Pancreas (tissue), 10 donors: ENCODE results near the gene TRAF7. TPM values are rescaled to one million over a fixed set of nuclear protein-coding genes. Genes with fewer than 3 reads are reported as not detected.
A peak's percentile ranks its signal among the peaks of the same experiment; 100 is the strongest.

Experiments used
- ATAC-seq, 4 donors: fragments of 200-7000 bp; cut with Tn5 transposase; one replicate each; pipeline versions ENCODE4 v1.8.0 to v1.9.1; 2020; ENCODE audit warnings: mild to moderate bottlenecking in 4 of 4, moderate library complexity in 4 of 4
- DNase-seq, 6 donors: peaks; one replicate each; pipeline ENCODE4 v3.0.0-alpha.2; 2020
- FAIRE-seq: peaks from 2 replicates; lab custom pipeline; 2012; peaks lifted over from hg19 to GRCh38; lab: Jason Lieb, UNC
- H3K27ac ChIP-seq, 4 donors: fragments of 200-600 bp; sonication (generic); 1 replicate in 3 of 4; 2 replicates in 1 of 4; pipeline versions ENCODE4 v1.5.0 to v1.8.0; 2020
- H3K27me3 ChIP-seq, 4 donors: fragments of 200-600 bp; one replicate each; pipeline ENCODE4 v1.8.0; 2021
- H3K36me3 ChIP-seq, 3 donors: fragments of 200-600 bp; sonication (generic) in 1 of 3; one replicate each; pipeline versions ENCODE4 v1.5.0 to v1.8.0; 2020 to 2021
- H3K4me1 ChIP-seq, 3 donors: fragments of 200-600 bp; one replicate each; pipeline ENCODE4 v1.8.0; 2021
- H3K4me3 ChIP-seq, 4 donors: fragments of 200-600 bp; sonication (generic) in 2 of 4; one replicate each; pipeline versions ENCODE4 v1.5.0 to v1.8.0; 2020 to 2021
- H3K9me3 ChIP-seq, 4 donors: fragments of 200-600 bp; one replicate each; pipeline ENCODE4 v1.8.0; 2021
- WGBS, 2 donors: extraction: QIAGEN DNeasy Blood & Tissue Kit; methylation state at CpG; one replicate each; pipeline ENCODE4 v1.1.7; 2013; 5-methylcytosine and 5-hydroxymethylcytosine counted together
- intact Hi-C, 3 donors: fragments of 100-400 bp; cut with DNase I; formaldehyde crosslinking; loops; one replicate each; pipeline versions ENCODE4 v1.11.1 to v1.14.2; 2022
- polyA plus RNA-seq, 2 donors: library from polyadenylated mRNA; stranded (reverse); fragments of 200-250 nt; gene quantifications; one replicate each; pipeline ENCODE4 v1.2.3, GENCODE V29; 2013
- total RNA-seq, 6 donors: library from RNA; stranded (reverse); fragmentation: NEBNext Ultra II Directional in 4 of 6; extraction: Animal tissue kit (Norgen Biotek cat#: 25700) in 4 of 6; gene quantifications; one replicate each; pipeline versions ENCODE4 v1.2.1 to v1.2.4, GENCODE V29; 2021 to 2023
- TF ChIP-seq, protein P1 (sequence below), 4 donors: fragments of 200-600 bp; sonication (generic) in 3 of 4; IDR thresholded peaks; one replicate each; pipeline versions ENCODE4 v1.5.0 to v1.8.0; 2021; ENCODE audit warnings: antibody characterized with exemption in 4 of 4
- donor health status: healthy with polysubstance abuse.
- donor health status: DM: no; HTN: no; CAD: no; lungs with moderate emphysema.
- donor health status: DM: no; HTN: no; CAD: no.
- donor health status: control.
- donor health status: control.
- donor health status: Bipolar disorder and iron deficiency.
- donor health status: DM: yes; HTN: yes; CAD: no.
- donor health status: DM: no; HTN: no; CAD: no.
- donor health status: DM: no; HTN: no; CAD: no.
- donor health status: DM: yes; HTN: yes; CAD: no.

TRAF7 gene
- total and polyA plus RNA-seq, 8 donors, result 24.5 to 45.1 (median 34.5) TPM

DNA sequence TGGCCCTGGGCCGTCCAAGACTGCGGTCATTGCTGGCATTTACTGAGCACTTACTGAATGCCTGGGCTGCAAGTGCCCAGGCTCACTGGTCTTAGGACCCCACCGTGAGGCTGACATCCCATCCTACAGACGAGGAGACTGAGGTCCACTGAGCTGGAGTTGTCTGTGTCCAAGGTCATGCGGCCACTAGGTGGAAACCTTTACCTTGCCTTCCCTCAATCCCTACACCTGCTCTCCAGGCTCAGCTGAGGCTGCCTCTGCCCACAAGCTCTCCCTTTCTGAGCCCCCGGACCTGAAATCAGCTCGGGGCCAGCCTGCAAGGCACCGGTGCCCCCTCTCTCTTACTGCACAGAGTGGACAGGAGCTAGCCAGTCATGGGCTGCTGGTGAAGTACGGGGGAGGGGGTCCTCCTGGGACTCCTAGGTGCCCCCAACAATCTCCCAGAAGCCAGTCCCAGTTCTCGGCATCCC is 39.3 kb downstream of the TRAF7 start:
- no peaks in the 10 kb centered on the region for H3K9me3 ChIP-seq
- FAIRE-seq, result no peak
- H3K36me3 ChIP-seq, result no peaks in the 10 kb centered on the region
- TF ChIP-seq, protein P1, sequence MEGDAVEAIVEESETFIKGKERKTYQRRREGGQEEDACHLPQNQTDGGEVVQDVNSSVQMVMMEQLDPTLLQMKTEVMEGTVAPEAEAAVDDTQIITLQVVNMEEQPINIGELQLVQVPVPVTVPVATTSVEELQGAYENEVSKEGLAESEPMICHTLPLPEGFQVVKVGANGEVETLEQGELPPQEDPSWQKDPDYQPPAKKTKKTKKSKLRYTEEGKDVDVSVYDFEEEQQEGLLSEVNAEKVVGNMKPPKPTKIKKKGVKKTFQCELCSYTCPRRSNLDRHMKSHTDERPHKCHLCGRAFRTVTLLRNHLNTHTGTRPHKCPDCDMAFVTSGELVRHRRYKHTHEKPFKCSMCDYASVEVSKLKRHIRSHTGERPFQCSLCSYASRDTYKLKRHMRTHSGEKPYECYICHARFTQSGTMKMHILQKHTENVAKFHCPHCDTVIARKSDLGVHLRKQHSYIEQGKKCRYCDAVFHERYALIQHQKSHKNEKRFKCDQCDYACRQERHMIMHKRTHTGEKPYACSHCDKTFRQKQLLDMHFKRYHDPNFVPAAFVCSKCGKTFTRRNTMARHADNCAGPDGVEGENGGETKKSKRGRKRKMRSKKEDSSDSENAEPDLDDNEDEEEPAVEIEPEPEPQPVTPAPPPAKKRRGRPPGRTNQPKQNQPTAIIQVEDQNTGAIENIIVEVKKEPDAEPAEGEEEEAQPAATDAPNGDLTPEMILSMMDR (IDR thresholded peaks at IDR 0.05), result peak; percentile 17 to 49 (median 35)
- peak in 3 of 6 donors; percentile 53 to 68 (median 67) for DNase-seq
- WGBS, 2 donors, result 18 to 20% methylated on average over 10 of the region's 10 CpGs
- H3K4me1 ChIP-seq, result peaks cover 5 to 7% (median 7%) of the 10 kb centered on the region in 3 donors
- no peaks in the 10 kb centered on the region for H3K27me3 ChIP-seq
- no peak overlapping the region for H3K27ac ChIP-seq
- intact Hi-C loops, result loop anchor here in 1 of 3 donors (5.0 to 10.0 kb wide), 2 partner anchors 60 to 307 kb away; partner anchors contain the start of gene ECI1
- no peak overlapping the region for H3K4me3 ChIP-seq
- ATAC-seq, result peak; percentile 79 to 94 (median 90)

- no peak overlapping the region for H3K27ac ChIP-seq
- intact Hi-C loops, result loop anchor here in 1 of 3 donors (10.0 kb wide), 1 partner anchor 59 kb away; the partner anchor contains the start of gene ECI1
These were observed 40.0 kb downstream of the TRAF7 start for GRCh38 chr16:2195322-2196161.

GRCh38 chr16:2196162-2196980 is 40.8 kb downstream of the TRAF7 start, which contains the start of gene CASKIN1:
Gene CASKIN1 (minus strand): TSS chr16:2196605. CDS start chr16:2196432, 173 bp downstream.
- WGBS, 2 donors, result 0 to 1% methylated on average over 40 to 124 of the region's 129 CpGs
- H3K36me3 ChIP-seq, result no peaks in the 10 kb centered on the region
- peak within 1 kb of the TSS in 3 of 4 donors; percentile 30 to 45 (median 44) for H3K4me3 ChIP-seq
- TF ChIP-seq, protein P1 (IDR thresholded peaks at IDR 0.05), result no peak
- H3K27me3 ChIP-seq, result no peaks in the 10 kb centered on the region
- ATAC-seq (peak in 3 of 4 donors; percentile 21 to 55 (median 28)), FAIRE-seq (no peak), DNase-seq (no peak)
- H3K4me1 ChIP-seq, result peaks cover 5 to 7% (median 7%) of the 10 kb centered on the region in 3 donors
- H3K9me3 ChIP-seq, result no peaks in the 10 kb centered on the region
- intact Hi-C loops, result loop anchor here in 1 of 3 donors (10.0 kb wide), 1 partner anchor 58 kb away; the partner anchor contains the start of gene ECI1
- no peak within 1 kb of the TSS for H3K27ac ChIP-seq

More at GRCh38 chr16:2195322-2196161, 40.0 kb downstream of the TRAF7 start:
- Histone ChIP-seq H3K27me3 (no peaks in the 10 kb centered on the region), H3K4me3 (peak overlapping the region in 3 of 4 donors; percentile 30 to 45 (median 44)), H3K4me1 (peaks cover 5 to 7% (median 7%) of the 10 kb centered on the region in 3 donors), H3K36me3 (no peaks in the 10 kb centered on the region), H3K9me3 (no peaks in the 10 kb centered on the region)
- no peak for FAIRE-seq
- 5 to 10% methylated on average over 31 to 49 of the region's 49 CpGs for WGBS, 2 donors
- peak; percentile 18 to 42 (median 29) for ATAC-seq
- TF ChIP-seq, protein P1 (IDR thresholded peaks at IDR 0.05), result no peak
- peak in 1 of 6 donors; percentile 58 for DNase-seq

DNA sequence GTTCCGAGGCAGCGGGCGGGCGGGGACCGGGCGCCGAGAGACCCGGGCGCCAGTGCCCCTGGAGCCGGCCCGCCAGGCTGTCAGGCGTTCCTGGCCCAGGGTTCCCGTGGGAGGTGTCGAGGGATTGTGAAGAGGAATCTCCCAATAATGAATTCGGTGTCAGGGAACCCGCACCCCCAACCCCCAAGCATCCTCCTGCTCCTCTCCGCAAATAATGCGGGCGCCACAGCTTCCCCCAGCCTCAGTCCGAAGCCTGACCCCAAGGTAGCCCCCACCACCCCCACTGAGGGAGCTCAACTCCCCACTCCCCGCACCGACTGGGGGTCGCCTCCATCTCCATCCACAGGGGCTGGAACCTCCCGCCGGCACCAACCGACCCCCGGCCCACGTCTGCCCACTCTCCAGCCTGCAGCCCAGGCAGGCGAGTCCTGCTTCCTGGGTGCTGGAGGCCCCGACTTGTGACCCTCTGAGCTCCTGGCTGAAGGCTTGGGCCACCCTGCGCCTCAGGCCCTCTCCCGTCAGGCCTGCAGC is 41.5 kb downstream of the TRAF7 start:
- peaks cover 5 to 7% (median 7%) of the 10 kb centered on the region in 3 donors for H3K4me1 ChIP-seq
- H3K27me3 ChIP-seq, result no peaks in the 10 kb centered on the region
- H3K4me3 ChIP-seq, result peak overlapping the region in 2 of 4 donors; percentile 35 to 44
- whole genome bisulfite sequencing, 2 donors, result 45 to 52% methylated on average over 26 to 32 of the region's 32 CpGs
- TF ChIP-seq, protein P1 (IDR thresholded peaks at IDR 0.05), result no peak
- ATAC-seq, result no peak
- H3K36me3 ChIP-seq, result no peaks in the 10 kb centered on the region
- intact Hi-C loops, result loop anchor here in 1 of 3 donors (10.0 kb wide), 1 partner anchor 58 kb away; the partner anchor contains the start of gene ECI1
- DNase-seq, result peak in 1 of 6 donors; percentile 65
- H3K27ac ChIP-seq, result no peak overlapping the region
- no peaks in the 10 kb centered on the region for H3K9me3 ChIP-seq
- FAIRE-seq, result no peak
